Left kidney (tissue), 2 donors: ENCODE data around the gene TOMM20. TPM values are rescaled to one million over a fixed set of nuclear protein-coding genes. Genes with fewer than 3 reads are reported as not detected.
"Not testable (repeated sequence)": the region's sequence is repeated elsewhere in the genome, so short reads cannot be mapped to it uniquely, and the experiment has no call there.

ENCODE experiments used
- DNase-seq: peaks from one replicate; pipeline ENCODE4 v3.0.0-alpha.2; 2013
- polyA plus RNA-seq: library from polyadenylated mRNA; unstranded; fragments of 120-200 nt; gene quantifications from one replicate; pipeline ENCODE4 v1.2.1, GENCODE V29; 2013; ENCODE audit not compliant: insufficient read length

TOMM20 gene
- polyA plus RNA-seq, 1 donor = 236 TPM

- not testable (repeated sequence) for DNase-seq
Observed at GRCh38 chr1:235080788-235081187, 47.8 kb downstream of the TOMM20 start.

GRCh38 chr1:235080297-235080657 is 48.4 kb downstream of the TOMM20 start:
- DNase-seq = not testable (repeated sequence)

GRCh38 chr1:235079443-235080296 is 49.0 kb downstream of the TOMM20 start:
- no peak for DNase-seq

- no peak for DNase-seq
Observed at GRCh38 chr1:235078480-235079381, 49.9 kb downstream of the TOMM20 start.

GRCh38 chr1:235077571-235078479 is 50.8 kb downstream of the TOMM20 start:
- DNase-seq = no peak

GRCh38 chr1:235077163-235077540 is 51.5 kb downstream of the TOMM20 start:
- DNase-seq = no peak

- no peak for DNase-seq
Observed at GRCh38 chr1:235076504-235077162, 52.0 kb downstream of the TOMM20 start.

GRCh38 chr1:235075777-235076308 is 52.8 kb downstream of the TOMM20 start:
- DNase-seq = no peak

- no peak for DNase-seq
Observed at GRCh38 chr1:235075048-235075776, 53.4 kb downstream of the TOMM20 start.

GRCh38 chr1:235074523-235075047 is 54.1 kb downstream of the TOMM20 start:
- no peak for DNase-seq

- no peak for DNase-seq
Observed at GRCh38 chr1:235073968-235074522, 54.6 kb downstream of the TOMM20 start.

GRCh38 chr1:235073331-235073967 is 55.2 kb downstream of the TOMM20 start:
- DNase-seq = no peak

GRCh38 chr1:235072577-235072976 is 56.1 kb downstream of the TOMM20 start:
- not testable (repeated sequence) for DNase-seq

- DNase-seq = no peak
Observed at GRCh38 chr1:235072096-235072495, 56.5 kb downstream of the TOMM20 start.

- DNase-seq = no peak
Observed at GRCh38 chr1:235070819-235071218, 57.8 kb downstream of the TOMM20 start.

GRCh38 chr1:235069577-235070563 is 58.8 kb downstream of the TOMM20 start:
- no peak for DNase-seq

- no peak for DNase-seq
Observed at GRCh38 chr1:235069176-235069575, 59.5 kb downstream of the TOMM20 start.
